CD4-positive, alpha-beta T cell treated with Interleukin-6 for 4 hours (primary cell): ENCODE data around the gene AMH.
A peak's percentile ranks its signal among the peaks of the same experiment; 100 is the strongest.

ENCODE experiments used
- DNase-seq: peaks from one replicate; pipeline ENCODE4 v3.0.0-alpha.2; 2020; ENCODE audit warnings: mixed read lengths

The AMH gene

GRCh38 chr19:2251106-2252054 is 2.3 kb downstream of the AMH start:
- DNase-seq: no peak

DNA sequence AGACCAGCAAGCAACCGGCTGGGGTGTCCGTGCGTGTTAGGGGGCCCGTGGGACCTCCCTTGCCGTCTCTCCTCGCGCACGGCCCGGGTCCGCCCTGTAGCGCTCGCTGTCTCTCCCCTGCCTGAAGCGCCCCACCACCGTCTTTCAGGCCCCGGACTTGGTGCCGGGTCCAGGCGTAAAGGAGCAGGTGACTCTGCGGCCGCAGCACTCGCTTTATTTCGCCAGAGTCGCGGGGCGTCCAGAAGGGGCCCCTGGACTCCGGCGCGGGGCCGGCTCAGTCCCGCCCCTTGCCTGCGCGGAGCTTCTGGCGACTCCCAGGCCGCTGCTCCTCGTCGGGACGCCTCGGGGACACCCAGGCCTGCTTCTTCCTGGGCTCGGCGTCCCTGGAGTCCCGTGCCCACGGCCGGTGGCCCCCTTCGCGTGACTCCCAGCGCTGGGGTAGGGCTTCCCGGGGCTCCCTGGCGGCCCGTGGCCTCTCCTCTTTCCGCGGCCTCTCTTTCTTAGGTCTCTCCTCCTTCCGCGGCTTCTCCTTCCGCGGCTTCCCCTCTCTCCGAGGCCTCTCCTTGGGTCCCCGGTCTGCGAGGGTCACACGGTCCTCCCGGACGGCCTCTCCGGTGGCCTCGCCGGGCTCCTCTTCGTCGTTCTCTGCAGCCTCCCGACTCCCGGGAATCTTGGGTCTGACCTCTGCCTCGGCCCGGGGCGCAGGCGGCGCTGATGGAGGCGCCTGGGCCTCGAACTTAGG is 3.1 kb downstream of the AMH start:
- no peak for DNase-seq

GRCh38 chr19:2252797-2253105 is 3.6 kb downstream of the AMH start:
- no peak for DNase-seq

DNA sequence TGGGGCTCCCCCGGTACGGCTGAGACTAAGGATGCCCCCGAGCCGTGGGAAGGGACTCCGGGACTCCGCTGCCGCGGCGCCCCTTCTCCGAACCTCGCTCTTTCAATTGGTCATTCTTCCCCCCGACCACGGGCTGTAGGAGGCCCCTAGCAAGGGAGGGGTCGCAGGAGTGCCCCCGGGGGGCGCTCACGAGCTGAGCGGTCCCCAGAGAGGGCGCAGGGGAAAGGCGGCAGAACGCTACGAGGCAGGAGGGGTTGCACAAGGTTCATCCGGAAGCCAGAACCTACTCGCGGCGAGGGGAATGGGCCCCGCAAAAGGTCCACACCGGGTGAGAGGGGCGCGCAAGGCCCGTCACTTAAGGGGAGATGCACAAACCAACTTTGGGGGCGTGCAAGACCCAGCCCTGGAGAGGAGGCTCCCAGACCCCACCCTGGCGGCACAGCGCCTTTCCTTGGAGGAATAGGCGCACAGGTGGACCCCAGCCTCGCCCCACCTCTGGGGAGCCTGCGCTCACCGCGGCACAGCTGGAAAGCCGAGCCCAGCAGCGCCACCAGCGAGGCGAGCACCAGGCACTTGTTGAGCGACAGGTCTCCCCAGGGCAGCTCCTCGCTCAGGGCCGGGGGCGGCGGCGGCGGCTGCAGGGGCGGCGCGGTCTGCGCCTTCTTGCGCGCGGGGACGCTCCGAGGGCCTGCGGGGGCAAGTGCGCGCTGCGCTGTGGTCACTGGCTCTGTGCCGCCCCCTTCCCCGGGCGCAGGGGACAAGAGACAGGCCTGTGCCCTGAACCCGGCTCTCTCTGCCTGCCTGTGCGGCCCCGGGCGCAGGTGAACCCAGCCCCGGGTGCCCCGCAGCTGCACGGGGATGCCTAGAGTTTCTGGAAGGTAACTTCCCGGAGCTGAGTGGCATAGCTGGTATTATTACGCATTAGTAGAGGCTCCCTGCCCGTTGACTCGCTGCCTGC is 4.3 kb downstream of the AMH start:
- DNase-seq: peak; percentile 71

DNA sequence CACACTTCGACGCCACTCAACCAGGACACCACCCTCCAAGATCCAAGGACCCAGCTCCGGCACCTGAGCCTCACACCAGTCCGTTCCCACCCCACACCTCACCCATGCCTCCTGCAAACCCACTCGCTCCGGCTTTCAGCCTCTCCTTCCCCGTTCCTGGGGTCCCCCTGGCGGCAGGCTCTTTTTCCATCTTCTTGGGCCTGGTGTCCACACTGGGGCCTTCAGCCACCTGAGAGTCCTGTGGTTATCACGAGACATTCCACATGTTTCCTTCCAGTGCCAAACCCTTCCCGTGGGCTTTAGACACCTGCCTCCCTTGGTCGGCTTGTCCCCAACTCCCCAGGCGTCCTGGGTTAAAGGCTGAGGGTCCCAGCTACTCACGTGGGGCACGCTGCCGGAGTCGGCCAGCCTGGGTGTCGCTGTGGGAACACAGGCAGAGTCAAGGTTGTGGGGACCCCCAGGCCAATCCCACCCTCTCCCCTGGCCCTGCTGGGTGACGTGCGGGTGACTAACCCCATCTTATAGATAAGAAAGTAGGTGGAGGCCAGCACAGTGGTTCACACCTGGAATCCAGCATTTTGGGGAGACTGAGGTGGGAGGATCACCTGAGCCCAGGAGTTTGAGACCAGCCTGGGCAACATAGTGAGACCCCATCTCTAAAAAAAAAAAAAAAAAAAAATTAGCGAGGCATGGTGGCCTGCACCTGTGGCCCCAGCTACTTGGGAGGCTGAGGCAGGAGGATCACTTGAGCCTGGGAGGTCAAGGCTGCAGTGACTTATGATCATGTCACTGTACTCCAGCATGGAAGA is 5.1 kb downstream of the AMH start:
- no peak for DNase-seq

DNA sequence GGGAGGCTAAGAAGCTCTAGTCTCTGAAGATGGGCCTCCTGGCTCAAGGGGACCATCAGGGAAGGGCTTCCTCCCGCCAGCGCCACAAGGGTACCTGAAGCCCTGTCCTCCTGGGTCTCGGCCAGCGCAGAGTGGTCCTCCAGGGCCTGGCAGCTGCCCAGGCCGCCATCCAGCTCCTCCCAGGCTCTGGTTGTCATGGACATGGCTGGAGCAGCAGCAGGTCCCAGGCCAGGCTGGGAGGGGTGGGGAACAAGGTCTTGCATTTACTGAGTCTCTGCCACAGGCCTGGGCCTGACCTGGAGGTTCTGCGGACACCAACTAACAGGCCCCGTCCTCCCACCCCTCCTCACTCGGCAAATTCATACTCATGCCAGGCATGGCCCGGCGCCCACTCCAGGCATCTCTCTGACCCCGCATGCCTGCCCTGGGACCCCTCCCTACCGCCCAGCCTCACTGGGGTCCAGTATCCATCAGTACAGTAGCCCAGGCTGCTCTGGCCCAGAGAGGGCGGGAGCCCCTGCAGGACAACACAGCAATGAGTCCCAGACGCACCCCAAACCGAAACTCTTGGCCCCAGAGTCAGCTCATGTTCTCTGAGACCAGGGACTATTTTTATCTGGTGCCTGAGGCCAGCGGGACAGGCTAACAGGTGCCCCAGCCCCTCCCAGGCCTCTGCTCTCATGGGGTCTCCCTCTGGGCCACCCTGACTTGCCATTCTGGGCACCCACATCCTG is 6.2 kb downstream of the AMH start:
- DNase-seq: no peak

DNA sequence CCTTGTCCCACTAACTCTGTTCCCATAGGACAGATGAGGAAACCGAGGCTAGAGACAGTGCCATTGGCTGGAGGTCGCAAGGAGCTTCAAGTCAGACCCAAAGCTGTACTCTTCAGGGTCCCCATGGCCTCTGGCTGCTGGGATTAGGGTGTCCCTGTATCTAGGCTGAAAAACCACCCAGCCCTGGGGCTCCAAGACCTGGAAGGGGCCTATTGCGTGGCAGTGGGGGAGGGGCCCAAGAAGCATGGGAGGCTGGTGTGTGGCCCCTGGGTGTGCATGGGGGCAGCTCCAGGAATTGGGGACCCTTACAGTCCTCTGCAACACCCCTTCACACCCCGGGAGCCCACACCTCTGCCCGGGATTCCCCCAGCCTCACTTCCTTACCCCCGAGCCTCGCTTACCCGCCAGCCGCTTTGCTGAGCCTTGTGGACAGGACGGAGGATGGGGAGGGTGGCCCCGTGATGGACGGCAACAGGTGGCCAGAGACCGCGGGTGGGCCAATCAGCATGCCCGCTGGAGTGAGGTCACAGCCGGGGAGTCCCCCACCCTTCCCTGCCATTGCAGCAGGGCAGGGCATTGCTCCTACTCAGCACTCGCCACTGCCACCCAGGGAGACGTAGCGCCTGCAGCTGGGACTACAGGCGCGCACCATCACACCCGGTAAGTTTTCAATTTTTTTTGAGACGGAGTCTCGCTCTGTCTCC is 7.0 kb downstream of the AMH start, which contains the start of gene JSRP1:
Gene JSRP1 (minus strand): TSS at position 436 of the 704 bp plus-strand sequence. CDS start 1,103 bp downstream, outside the sequence.
- no peak for DNase-seq

GRCh38 chr19:2259336-2259735 is 10.2 kb downstream of the AMH start:
- no peak for DNase-seq

GRCh38 chr19:2260341-2260805 is 11.2 kb downstream of the AMH start:
- DNase-seq: no peak

DNA sequence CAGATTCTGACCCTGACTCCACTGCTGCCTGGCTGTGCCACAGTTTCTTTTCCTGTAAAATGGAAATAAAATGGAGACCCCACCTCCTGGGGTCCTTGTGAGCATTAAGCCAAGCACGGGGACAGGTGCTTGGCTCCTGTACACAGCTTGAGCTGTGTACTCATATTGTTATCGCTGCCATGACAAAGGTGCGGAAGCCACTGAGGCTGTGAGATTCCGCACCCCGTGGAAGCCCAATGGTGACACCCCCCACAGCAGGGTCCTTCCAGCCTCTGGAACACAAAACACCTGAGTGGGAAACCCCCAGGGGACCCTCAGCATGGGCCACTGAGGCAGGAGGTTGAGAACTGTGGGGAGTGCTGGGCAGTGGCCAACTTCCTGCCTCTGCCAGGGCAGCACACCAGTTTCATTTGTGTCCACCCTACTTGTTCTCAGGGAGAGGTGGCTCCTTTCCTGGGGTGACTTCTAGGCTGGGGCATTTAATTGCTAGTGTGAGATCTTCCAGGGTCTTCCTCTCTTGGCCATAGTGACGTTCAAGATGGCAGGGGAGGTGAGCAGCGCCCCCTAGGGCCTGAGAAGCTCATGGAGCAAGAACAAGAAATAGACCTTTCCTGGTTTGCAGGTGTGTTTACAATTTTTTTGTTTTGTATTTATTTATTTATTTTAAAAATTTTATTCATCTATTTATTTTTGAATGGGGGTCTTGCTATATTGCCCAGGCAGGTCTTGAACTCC is 12.5 kb downstream of the AMH start:
- DNase-seq: peak; percentile 75

- DNase-seq: peak; percentile 53
Measured at GRCh38 chr19:2266183-2266993, 17.3 kb downstream of the AMH start.

GRCh38 chr19:2268480-2268830 is 19.3 kb downstream of the AMH start:
- no peak for DNase-seq

- no peak for DNase-seq
Measured at GRCh38 chr19:2268861-2269243, 19.7 kb downstream of the AMH start.

DNA sequence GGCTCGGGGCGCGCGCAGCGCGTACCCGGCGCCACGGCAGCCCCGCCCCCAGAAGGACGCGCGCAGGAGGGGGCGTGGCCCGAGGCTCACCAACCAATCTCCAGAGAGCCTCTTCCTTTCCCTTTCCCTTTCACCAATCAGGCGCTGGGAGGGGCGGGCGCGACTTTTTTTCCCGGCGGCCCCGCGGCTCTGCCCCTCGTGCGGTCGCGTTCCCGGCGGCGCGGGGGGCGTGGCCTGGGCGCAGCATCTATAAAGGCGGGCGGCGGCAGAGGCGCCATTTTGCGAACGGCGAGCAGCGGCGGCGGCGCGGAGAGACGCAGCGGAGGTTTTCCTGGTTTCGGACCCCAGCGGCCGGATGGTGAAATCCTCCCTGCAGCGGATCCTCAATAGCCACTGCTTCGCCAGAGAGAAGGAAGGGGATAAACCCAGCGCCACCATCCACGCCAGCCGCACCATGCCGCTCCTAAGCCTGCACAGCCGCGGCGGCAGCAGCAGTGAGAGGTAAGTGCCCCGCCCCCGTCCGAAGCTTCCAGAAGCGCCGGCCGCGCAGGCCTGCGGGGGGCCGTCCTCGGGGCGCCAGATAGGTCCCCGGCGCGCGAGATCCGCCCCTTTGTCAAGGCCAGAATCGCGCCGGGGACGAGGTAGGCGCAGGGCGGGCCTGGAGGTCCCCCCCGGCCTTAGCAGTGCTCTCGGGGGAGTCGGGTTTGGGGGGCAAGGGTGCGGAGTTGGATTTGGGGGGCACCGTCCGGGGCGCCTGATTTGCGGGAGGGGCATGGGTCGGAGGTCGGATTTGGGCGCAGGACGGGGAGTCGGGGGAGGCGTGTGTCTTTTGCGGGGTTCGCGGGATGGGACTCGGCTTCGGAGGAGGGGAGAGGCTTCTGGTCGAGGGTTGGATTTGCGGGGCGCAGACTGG is 20.4 kb downstream of the AMH start:
- DNase-seq: peak; percentile 98

- DNase-seq: peak; percentile 51
Measured at GRCh38 chr19:2270157-2270422, 21.0 kb downstream of the AMH start.

DNA sequence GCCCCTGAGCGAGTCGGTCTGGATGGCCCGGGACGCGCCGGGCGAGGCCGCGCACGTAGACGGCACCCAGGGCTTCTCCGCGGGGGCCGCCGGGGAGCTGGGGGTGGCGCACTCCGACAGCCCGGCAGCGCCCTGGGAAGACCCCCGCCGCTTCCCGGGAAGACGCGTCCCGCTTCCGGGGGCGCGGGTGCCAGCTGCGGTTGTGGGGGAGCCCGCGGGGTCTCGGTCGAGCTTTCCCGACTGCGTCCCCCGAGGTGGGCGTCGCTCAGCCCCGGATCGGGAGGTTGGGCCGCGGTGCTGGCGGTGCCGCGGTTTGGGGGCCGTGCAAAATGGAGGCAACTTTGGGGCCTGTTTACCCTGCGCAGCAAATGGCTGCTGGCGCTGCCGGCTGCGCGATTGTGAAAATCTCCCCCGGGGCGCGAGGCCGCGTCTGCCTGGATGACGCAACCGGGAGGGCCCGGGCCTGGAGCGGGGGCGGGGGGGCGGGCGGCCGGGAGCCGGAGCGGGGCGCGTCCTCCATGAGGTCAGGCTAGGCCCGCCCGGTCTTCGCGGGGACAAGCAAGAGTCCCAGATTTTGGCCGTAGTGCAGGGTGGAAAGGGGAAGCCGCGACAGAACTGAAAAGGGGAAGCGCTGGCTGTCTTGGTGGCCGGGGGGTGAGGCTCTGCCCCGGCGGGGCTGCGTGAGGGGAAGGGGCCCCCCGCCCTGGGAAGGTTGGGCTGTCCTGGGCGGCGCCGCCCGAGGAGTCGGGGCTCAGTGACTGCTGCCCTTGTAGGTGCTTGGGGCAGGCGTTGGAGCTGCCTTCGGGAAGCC is 21.5 kb downstream of the AMH start:
- peak; percentile 79 for DNase-seq
